Stimulated activated CD8-positive, alpha-beta memory T cell treated with anti-CD3 and anti-CD28 coated beads, Interleukin-4, amount 100 ng/mL, for 4 hours (primary cell): Measurements from ENCODE around the gene ST3GAL2.
A peak's percentile ranks its signal among the peaks of the same experiment; 100 is the strongest.

Experiments
- DNase-seq, 2 donors: peaks; one replicate each; pipeline ENCODE4 v3.0.0-alpha.2; 2020; ENCODE audit warnings: low read depth in 2 of 2, low spot score in 1 of 2

Gene ST3GAL2

GRCh38 chr16:70438969-70439862 is at the start of gene ST3GAL2:
Gene ST3GAL2, minus strand, starts transcription at chr16:70439100. Its CDS starts 40,570 bp downstream, at chr16:70398530.
- DNase-seq, result peak; percentile 86 to 92

- DNase-seq, result no peak
Measured at GRCh38 chr16:70484867-70485266, 46.0 kb upstream of the ST3GAL2 start.

GRCh38 chr16:70483426-70483825 is 44.5 kb upstream of the ST3GAL2 start:
- no peak for DNase-seq

- DNase-seq, result no peak
Measured at GRCh38 chr16:70482624-70483023, 43.7 kb upstream of the ST3GAL2 start.

GRCh38 chr16:70481929-70482536 is 43.1 kb upstream of the ST3GAL2 start:
- no peak for DNase-seq

GRCh38 chr16:70480127-70481105 is 41.5 kb upstream of the ST3GAL2 start:
- no peak for DNase-seq

DNA sequence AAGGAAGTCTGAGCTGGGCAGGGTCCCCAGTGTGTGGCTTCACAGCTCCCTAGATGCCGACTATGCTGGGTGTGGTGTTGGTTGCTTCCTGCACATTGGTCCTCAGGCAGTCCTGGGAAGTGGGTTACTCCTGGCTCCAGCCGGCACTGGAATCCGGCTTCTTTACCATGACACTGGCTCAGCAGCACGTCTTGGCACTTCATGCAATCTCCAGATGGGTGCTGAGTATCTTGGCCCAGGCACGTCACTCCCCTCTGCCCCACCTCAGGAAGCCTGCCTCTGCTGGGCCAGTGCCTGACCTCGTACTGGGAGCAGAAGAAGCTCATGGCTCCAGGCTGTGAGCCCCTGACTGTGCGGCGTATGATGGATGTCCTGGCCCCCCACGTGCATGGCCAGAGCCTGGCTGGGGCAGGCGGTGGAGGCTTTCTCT is 40.0 kb upstream of the ST3GAL2 start:
- no peak for DNase-seq

DNA sequence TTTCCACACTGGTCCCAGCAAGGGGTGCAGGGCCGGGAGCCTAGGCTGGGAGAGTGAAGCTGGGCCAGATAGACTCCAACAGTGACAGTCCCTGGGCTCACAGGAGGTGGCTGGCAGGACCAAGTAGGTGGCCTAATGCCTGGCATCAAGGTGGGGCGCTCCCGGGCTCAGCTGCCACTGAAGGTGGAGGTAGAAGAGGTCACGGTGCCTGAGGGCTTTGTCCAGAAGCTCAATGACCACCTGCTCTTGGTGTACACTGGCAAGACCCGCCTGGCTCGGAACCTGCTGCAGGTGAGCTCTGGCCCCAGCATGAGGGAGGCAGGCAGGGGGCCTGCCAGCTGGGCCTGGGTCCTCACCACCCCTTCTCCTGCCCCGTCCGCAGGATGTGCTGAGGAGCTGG is 39.3 kb upstream of the ST3GAL2 start:
- DNase-seq, result no peak

DNA sequence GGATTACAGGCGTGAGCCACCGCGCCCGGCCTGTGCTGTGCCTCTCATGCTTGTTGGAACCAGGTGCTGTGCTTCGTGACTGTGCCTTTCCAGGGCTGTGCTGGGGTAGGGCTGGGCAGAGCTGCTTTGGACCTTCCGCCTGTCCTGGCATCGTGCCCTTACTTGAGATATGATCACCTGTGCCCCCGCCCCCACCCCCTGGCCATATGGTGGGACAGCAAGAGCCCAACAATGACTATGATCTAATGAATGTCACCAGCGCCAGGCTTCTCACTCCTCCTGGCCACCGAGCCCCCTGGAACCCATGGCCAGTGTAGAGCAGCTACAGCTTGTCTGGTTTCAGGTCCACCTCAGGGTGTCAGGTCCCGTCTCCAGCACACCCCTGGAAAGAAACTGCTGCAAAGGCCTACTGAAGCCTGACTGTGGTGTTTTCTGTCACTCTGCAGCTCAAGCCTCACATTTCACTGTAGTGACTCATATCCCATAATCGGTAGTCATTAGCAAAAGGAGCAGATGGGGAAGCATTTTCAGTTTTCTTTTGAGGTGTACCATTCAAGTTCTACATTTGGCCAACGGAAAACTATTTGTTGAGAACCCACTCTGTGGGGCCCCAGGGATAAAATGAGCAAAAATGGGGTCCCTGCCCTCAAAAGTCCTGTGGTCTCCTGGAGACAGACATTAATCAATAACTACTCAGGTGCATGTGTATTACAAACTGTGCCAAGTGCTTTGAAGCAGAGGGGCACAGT is 37.5 kb upstream of the ST3GAL2 start:
- DNase-seq, result no peak

- no peak for DNase-seq
Measured at GRCh38 chr16:70475054-70475871, 36.4 kb upstream of the ST3GAL2 start.

GRCh38 chr16:70474320-70475053 is 35.6 kb upstream of the ST3GAL2 start:
- DNase-seq, result no peak

- no peak for DNase-seq
Measured at GRCh38 chr16:70473446-70474319, 34.8 kb upstream of the ST3GAL2 start.

DNA sequence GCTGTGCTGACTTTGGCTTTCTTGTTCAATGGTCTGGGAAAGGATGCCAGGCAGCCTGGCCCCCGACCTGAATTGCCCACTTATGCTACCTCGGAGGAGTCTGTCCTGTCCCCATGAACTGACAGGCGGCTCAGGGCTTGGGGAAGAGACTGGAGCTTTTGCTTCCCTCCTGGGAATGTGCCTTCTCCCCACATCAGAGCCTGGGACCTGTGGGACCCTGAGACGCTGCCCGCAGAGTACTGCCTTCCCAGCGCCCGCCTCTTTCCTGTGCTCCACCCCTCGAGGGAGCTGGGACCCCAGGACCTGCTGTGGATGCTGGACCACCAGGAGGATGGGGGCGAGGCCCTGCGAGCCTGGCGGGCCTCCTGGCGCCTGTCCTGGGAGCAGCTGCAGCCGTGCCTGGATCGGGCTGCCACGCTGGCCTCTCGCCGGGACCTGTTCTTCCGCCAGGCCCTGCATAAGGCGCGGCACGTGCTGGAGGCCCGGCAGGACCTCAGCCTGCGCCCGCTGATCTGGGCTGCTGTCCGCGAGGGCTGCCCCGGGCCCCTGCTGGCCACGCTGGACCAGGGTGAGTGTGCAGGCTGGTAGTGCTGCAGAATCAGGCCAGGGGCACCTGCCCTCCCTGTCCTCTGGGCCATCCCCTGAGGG is 34.0 kb upstream of the ST3GAL2 start:
- DNase-seq, result no peak

DNA sequence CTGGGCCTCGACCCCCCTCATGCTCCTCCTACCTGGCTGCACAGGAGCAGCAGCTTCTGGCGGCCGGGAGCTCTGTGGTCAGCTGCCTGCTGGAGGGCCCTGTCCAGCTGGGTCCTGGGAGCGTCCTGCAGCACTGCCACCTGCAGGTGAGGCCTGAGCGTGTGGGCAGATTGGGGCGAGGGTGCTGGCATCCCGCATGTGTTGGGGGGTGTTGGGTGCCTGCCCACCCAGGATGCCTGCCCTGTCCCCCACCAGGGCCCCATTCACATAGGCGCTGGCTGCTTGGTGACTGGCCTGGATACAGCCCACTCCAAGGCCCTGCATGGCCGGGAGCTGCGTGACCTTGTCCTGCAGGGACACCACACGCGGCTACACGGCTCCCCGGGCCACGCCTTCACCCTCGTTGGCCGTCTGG is 32.0 kb upstream of the ST3GAL2 start:
- DNase-seq, result no peak

DNA sequence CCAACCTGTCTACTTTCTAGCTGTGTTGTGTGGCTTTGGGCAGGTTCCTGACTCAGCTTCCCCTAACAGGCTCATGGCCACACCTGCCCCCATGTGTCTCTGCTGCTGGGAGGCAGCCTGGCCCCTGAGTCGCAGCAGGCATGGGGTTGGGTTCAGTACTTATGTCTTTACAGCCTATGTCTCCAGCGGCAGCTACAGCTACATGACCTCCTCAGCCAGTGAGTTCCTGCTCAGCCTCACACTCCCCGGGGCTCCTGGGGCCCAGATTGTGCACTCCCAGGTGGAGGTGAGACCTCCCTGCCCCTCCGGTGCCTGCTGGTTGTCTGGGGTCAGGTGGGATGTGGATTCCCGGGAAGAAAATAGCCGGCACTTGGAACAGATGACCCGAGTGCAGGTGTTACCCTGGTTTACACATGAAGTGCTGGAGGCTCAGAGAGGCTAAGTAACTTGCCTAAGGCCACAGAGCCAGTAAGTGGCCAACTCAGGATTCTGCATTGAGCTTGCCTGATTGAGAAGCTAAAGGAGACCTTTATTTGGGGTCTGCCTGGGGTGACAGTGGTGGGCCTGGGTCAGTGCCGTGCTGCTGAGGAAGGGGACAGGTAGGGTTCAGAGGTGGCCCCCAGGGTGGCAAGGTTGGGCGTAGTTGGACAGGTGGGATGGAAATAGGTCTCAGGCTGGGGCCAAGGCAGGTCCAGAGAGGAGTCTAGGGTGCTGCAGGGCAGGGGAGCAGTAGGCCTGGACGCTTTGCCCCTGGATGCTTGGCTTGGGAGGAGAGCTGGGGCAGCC is 31.4 kb upstream of the ST3GAL2 start:
- no peak for DNase-seq

DNA sequence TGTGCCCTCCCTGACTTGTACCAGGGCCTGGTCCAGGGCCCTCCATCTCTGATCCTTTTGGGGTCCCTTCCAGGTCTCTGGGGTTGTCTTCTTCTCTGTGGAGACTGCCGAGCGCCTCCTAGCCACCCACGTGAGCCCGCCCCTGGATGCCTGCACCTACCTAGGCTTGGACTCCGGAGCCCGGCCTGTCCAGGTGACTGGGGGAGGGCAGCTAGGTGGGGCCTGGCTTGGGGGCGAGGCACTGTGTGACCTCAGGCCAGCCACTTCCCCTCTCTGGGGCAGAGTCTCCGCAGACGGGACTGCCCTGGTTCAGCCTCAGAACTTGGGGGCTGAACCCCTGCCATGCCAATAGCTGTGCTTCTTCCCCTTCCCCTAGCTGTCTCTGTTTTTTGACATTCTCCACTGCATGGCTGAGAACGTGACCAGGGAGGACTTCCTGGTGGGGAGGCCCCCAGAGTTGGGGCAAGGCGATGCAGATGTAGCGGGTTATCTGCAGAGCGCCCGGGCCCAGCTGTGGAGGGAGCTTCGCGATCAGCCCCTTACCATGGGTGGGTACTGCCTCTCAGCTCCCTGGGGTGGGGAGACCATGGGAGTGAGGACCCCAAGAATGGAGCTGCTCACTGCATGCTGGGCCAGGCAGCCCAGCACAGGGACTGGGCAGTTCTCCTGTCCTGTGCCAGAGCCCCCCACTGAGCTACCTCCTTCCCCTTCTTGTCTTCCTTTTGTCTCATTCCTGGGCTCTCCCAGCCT is 30.1 kb upstream of the ST3GAL2 start:
- no peak for DNase-seq
